Kidney (tissue), 14 donors: Measurements from ENCODE around the gene STUB1. TPM values are rescaled to one million over a fixed set of nuclear protein-coding genes. Genes with fewer than 3 reads are reported as not detected.
A peak's percentile ranks its signal among the peaks of the same experiment; 100 is the strongest.

Experiments used
- DNase-seq, 5 donors: peaks; one replicate each; pipeline ENCODE4 v3.0.0-alpha.2; 2013 to 2020
- FAIRE-seq: peaks from 2 replicates; lab custom pipeline; 2012; peaks lifted over from hg19 to GRCh38; lab: Jason Lieb, UNC
- H3K27ac ChIP-seq, 2 donors: one replicate each; pipeline ENCODE4 v1.7.0; 2013; ENCODE audit warnings: low read depth in 2 of 2, low read length in 2 of 2, inconsistent platforms in 1 of 2
- H3K27me3 ChIP-seq: one replicate; pipeline ENCODE4 v1.7.1; 2013; ENCODE audit warnings: low read length, inconsistent platforms; ENCODE audit not compliant: control insufficient read depth, insufficient read depth
- H3K36me3 ChIP-seq, 3 donors: one replicate each; pipeline versions ENCODE4 v1.7.0 to v1.7.1; 2013; ENCODE audit warnings: low read length in 3 of 3, control low read depth in 1 of 3, inconsistent platforms in 1 of 3; ENCODE audit not compliant: insufficient read depth in 3 of 3, control insufficient read depth in 2 of 3
- H3K4me1 ChIP-seq, 3 donors: one replicate each; pipeline versions ENCODE4 v1.7.0 to v1.7.1; 2013; ENCODE audit warnings: low read length in 3 of 3, inconsistent platforms in 1 of 3, low read depth in 1 of 3; ENCODE audit not compliant: control insufficient read depth in 2 of 3, insufficient read depth in 2 of 3
- H3K4me3 ChIP-seq, 3 donors: one replicate each; pipeline versions ENCODE4 v1.7.0 to v1.8.1; 2013; ENCODE audit warnings: low read length in 3 of 3, control low read depth in 1 of 3, inconsistent platforms in 1 of 3
- H3K9ac ChIP-seq, 3 donors: one replicate each; pipeline versions ENCODE4 v1.7.0 to v1.7.1; 2013; ENCODE audit warnings: low read length in 3 of 3, control low read depth in 1 of 3, inconsistent platforms in 1 of 3
- H3K9me3 ChIP-seq, 3 donors: one replicate each; pipeline versions ENCODE4 v1.7.0 to v1.7.1; 2013; ENCODE audit warnings: low read length in 3 of 3, control low read depth in 1 of 3, inconsistent platforms in 1 of 3; ENCODE audit not compliant: control insufficient read depth in 2 of 3, insufficient read depth in 1 of 3
- CTCF ChIP-seq: IDR thresholded peaks from 3 replicates; pipeline ENCODE4 v1.5.1; 2012; ENCODE audit warnings: mild to moderate bottlenecking, moderate library complexity, borderline replicate concordance; ENCODE audit not compliant: insufficient read depth; ENCODE audit errors: extremely low read depth
- intact Hi-C: fragments of 100-400 bp; cut with DNase I; formaldehyde crosslinking; loops from one replicate; pipeline ENCODE4 v1.11.1; 2022
- polyA plus RNA-seq: library from polyadenylated mRNA; stranded (reverse); fragments of 350-450 nt; fragmentation: Illumina TruSeq; extraction: RNeasy Lipid Tissue Mini Kit (QIAGEN cat#74804); gene quantifications from one replicate; pipeline ENCODE4 v1.2.3, GENCODE V29; 2014; ENCODE audit warnings: low read depth, low replicate concordance; ENCODE audit not compliant: insufficient read depth
- total RNA-seq: library from RNA; stranded (reverse); fragmentation: NEBNext Ultra II Directional; extraction: Animal tissue kit (Norgen Biotek cat#: 25700); gene quantifications from one replicate; pipeline ENCODE4 v1.2.1, GENCODE V29; 2021
- donor health status: control.
- donor health status: control.
- donor health status: control.
- donor health status: control.
- donor health status: control.
- donor health status: DM: yes; HTN: yes; CAD: no.
- donor health status: Normal renal cell carcinoma (clear cell type).

STUB1 gene
- total and polyA plus RNA-seq, 2 donors from 2014 or later, result 92.9 to 218 TPM

GRCh38 chr16:708019-708418 is 27.8 kb downstream of the STUB1 start:
- DNase-seq, result no peak
- peaks cover 16% of the 10 kb centered on the region for H3K27me3 ChIP-seq
- no peak for FAIRE-seq
- H3K36me3 ChIP-seq, result no peaks in the 10 kb centered on the region
- no peak overlapping the region for H3K4me3 ChIP-seq
- H3K4me1 ChIP-seq, result peaks cover 0 to 2% (median 0%) of the 10 kb centered on the region in 3 donors
- intact Hi-C loops, result no loop called here
- TF ChIP-seq CTCF, result no peak
- no peak overlapping the region for H3K9ac ChIP-seq
- no peak overlapping the region for H3K27ac ChIP-seq
- no peaks in the 10 kb centered on the region for H3K9me3 ChIP-seq

GRCh38 chr16:708959-709358 is 28.7 kb downstream of the STUB1 start:
- Histone ChIP-seq H3K4me3 (no peak overlapping the region), H3K27ac (no peak overlapping the region), H3K4me1 (peaks cover 0 to 2% (median 0%) of the 10 kb centered on the region in 3 donors), H3K9me3 (no peaks in the 10 kb centered on the region), H3K9ac (no peak overlapping the region), H3K27me3 (peaks cover 12% of the 10 kb centered on the region), H3K36me3 (no peaks in the 10 kb centered on the region)
- no peak for DNase-seq
- no peak for FAIRE-seq
- TF ChIP-seq CTCF, result no peak
- intact Hi-C loops, result no loop called here

- intact Hi-C loops, result no loop called here
- H3K36me3 ChIP-seq, result no peaks in the 10 kb centered on the region
- H3K4me1 ChIP-seq, result peaks cover 0 to 6% (median 0%) of the 10 kb centered on the region in 3 donors
- FAIRE-seq, result no peak
- DNase-seq, result peak in 4 of 5 donors; percentile 72 to 87 (median 84)
- no peaks in the 10 kb centered on the region for H3K9me3 ChIP-seq
- H3K27ac ChIP-seq, result no peak overlapping the region
- TF ChIP-seq CTCF, result no peak
- H3K27me3 ChIP-seq, result peaks cover 6% of the 10 kb centered on the region
- no peak overlapping the region for H3K9ac ChIP-seq
- no peak overlapping the region for H3K4me3 ChIP-seq
These were observed 29.6 kb downstream of the STUB1 start for GRCh38 chr16:709566-710499.
